Coronary artery (tissue), 2 donors: ENCODE measurements around the gene KIAA1958.

Experiments used
- DNase-seq: peaks from one replicate; pipeline ENCODE4 v3.0.0-alpha.2; 2017; ENCODE audit warnings: low spot score
- H3K27ac ChIP-seq, 2 donors: fragments of 200-600 bp; sonication (generic); one replicate each; pipeline ENCODE4 v1.5.1; 2016 to 2019
- H3K4me3 ChIP-seq: fragments of 200-600 bp; sonication (generic); 2 replicates; pipeline ENCODE4 v1.5.1; 2016; ENCODE audit warnings: mild to moderate bottlenecking, moderate library complexity
- TF ChIP-seq, protein P1 (sequence below): fragments of 200-600 bp; sonication (generic); IDR thresholded peaks from one replicate; pipeline ENCODE4 v1.5.1; 2019; ENCODE audit warnings: antibody characterized with exemption

KIAA1958 gene

DNA sequence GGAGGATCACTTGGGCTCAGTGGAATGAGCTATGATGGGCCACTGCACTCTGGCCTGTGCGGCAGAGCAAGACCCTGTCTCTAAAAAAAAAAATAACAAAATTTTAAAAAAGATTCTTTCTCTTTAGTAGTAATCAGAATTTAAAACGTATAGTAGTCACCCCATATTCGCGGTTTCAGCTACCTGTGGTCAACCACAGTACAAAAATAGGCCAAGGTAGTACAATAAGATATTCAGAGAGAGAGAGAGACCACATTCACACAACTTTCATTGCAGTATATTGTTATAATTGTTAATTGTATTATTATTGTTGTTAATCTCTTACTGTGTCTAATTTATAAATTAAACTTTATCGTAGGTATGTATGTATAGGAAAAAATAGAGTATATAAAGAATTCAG is 212.6 kb downstream of the KIAA1958 start:
- Histone ChIP-seq H3K4me3 (no peak overlapping the region), H3K27ac (no peak overlapping the region)
- DNase-seq, result no peak
- TF ChIP-seq, protein P1, sequence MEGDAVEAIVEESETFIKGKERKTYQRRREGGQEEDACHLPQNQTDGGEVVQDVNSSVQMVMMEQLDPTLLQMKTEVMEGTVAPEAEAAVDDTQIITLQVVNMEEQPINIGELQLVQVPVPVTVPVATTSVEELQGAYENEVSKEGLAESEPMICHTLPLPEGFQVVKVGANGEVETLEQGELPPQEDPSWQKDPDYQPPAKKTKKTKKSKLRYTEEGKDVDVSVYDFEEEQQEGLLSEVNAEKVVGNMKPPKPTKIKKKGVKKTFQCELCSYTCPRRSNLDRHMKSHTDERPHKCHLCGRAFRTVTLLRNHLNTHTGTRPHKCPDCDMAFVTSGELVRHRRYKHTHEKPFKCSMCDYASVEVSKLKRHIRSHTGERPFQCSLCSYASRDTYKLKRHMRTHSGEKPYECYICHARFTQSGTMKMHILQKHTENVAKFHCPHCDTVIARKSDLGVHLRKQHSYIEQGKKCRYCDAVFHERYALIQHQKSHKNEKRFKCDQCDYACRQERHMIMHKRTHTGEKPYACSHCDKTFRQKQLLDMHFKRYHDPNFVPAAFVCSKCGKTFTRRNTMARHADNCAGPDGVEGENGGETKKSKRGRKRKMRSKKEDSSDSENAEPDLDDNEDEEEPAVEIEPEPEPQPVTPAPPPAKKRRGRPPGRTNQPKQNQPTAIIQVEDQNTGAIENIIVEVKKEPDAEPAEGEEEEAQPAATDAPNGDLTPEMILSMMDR, result no peak

DNA sequence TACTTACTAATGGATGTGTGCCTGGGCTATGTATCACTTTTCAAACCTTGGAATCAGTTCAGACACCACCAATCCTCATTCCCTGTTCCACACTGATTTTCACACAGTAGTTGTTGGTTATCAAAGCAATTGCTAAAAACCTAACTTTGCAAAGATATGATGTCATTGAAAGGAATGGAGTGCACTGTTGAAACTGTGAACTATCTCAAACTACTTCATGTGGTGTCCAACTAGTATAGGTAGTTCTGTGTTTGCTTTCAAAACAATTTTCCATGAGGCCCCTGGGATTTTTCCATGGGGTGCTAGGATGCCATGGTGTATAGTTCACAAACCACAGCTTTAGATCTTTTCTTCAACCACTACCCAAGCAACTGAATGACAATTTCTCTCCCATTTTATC is 213.5 kb downstream of the KIAA1958 start:
- TF ChIP-seq, protein P1, result no peak
- no peak overlapping the region for H3K4me3 ChIP-seq
- DNase-seq, result no peak
- no peak overlapping the region for H3K27ac ChIP-seq

DNA sequence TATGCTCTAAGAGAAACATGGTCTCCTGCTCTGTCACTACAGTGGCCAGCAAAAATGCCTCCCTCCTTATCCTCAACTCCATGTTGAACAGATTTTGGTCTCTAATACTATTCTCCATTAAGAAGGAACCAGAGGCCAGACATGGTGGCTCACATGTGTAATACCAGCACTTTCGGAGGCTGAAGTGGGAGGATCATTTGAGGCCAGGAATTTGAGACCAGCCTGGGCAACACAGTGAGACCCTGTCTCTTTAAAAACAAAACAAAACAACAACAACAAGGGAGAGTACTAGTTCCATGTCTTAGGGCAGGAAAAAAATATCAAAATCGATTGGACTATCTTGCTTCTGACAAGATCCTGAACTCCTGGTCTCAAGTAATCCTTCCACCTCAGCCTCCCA is 216.7 kb downstream of the KIAA1958 start:
- Histone ChIP-seq H3K4me3 (no peak overlapping the region), H3K27ac (no peak overlapping the region)
- TF ChIP-seq, protein P1, result no peak
- DNase-seq, result no peak

GRCh38 chr9:112705768-112706427 is 219.3 kb downstream of the KIAA1958 start:
- no peak overlapping the region for H3K27ac ChIP-seq
- TF ChIP-seq, protein P1, result no peak
- H3K4me3 ChIP-seq, result no peak overlapping the region
- DNase-seq, result no peak

GRCh38 chr9:112711050-112711689 is 224.5 kb downstream of the KIAA1958 start:
- no peak overlapping the region for H3K27ac ChIP-seq

GRCh38 chr9:112712678-112713077 is 226.1 kb downstream of the KIAA1958 start:
- Histone ChIP-seq H3K27ac (no peak overlapping the region), H3K4me3 (no peak overlapping the region)
- TF ChIP-seq, protein P1, result no peak
- DNase-seq, result no peak

More at GRCh38 chr9:112711050-112711689, 224.5 kb downstream of the KIAA1958 start:
- DNase-seq, result no peak
- no peak overlapping the region for H3K4me3 ChIP-seq
- TF ChIP-seq, protein P1, result peak; percentile 23
